Cardiac fibroblast (primary cell): ENCODE results near the gene SLC9B2.

Experiments
- DNase-seq, 2 donors: peaks; one replicate each; pipeline versions ENCODE4 v3.0.0 to v3.0.0-alpha.2; 2010; ENCODE audit warnings: low read depth in 2 of 2
- H3K4me3 ChIP-seq, 2 donors: replicated peaks in 1 of 2; 1 replicate in 1 of 2; 2 replicates in 1 of 2; pipeline ENCODE4 v1.5.1; 2011; ENCODE audit warnings: low read depth in 2 of 2, low read length in 2 of 2, mild to moderate bottlenecking in 2 of 2, moderate library complexity in 1 of 2
- TF ChIP-seq, protein P1 (sequence below): IDR thresholded peaks from one replicate; pipeline ENCODE4 v1.5.1; 2011; ENCODE audit warnings: low read depth, mild to moderate bottlenecking, low read length, inconsistent platforms

The SLC9B2 gene, protein sequence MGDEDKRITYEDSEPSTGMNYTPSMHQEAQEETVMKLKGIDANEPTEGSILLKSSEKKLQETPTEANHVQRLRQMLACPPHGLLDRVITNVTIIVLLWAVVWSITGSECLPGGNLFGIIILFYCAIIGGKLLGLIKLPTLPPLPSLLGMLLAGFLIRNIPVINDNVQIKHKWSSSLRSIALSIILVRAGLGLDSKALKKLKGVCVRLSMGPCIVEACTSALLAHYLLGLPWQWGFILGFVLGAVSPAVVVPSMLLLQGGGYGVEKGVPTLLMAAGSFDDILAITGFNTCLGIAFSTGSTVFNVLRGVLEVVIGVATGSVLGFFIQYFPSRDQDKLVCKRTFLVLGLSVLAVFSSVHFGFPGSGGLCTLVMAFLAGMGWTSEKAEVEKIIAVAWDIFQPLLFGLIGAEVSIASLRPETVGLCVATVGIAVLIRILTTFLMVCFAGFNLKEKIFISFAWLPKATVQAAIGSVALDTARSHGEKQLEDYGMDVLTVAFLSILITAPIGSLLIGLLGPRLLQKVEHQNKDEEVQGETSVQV

GRCh38 chr4:103076747-103077347 lies at the start of gene SLC9B2:
Gene SLC9B2 (minus strand): TSS chr4:103076761. CDS start chr4:103067550, 9,211 bp downstream.
- TF ChIP-seq, protein P1, sequence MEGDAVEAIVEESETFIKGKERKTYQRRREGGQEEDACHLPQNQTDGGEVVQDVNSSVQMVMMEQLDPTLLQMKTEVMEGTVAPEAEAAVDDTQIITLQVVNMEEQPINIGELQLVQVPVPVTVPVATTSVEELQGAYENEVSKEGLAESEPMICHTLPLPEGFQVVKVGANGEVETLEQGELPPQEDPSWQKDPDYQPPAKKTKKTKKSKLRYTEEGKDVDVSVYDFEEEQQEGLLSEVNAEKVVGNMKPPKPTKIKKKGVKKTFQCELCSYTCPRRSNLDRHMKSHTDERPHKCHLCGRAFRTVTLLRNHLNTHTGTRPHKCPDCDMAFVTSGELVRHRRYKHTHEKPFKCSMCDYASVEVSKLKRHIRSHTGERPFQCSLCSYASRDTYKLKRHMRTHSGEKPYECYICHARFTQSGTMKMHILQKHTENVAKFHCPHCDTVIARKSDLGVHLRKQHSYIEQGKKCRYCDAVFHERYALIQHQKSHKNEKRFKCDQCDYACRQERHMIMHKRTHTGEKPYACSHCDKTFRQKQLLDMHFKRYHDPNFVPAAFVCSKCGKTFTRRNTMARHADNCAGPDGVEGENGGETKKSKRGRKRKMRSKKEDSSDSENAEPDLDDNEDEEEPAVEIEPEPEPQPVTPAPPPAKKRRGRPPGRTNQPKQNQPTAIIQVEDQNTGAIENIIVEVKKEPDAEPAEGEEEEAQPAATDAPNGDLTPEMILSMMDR = no peak
- DNase-seq = no peak

GRCh38 chr4:103126126-103126525 lies 49.6 kb upstream of the SLC9B2 start:
- DNase-seq = no peak
- H3K4me3 ChIP-seq = no peak overlapping the region
- TF ChIP-seq, protein P1 = no peak

More at GRCh38 chr4:103076747-103077347, at the start of gene SLC9B2:
- peak within 1 kb of the TSS; percentile 75 to 83 for H3K4me3 ChIP-seq

GRCh38 chr4:103123114-103123513 lies 46.6 kb upstream of the SLC9B2 start:
- TF ChIP-seq, protein P1 = no peak
- H3K4me3 ChIP-seq = no peak overlapping the region
- no peak for DNase-seq

DNA sequence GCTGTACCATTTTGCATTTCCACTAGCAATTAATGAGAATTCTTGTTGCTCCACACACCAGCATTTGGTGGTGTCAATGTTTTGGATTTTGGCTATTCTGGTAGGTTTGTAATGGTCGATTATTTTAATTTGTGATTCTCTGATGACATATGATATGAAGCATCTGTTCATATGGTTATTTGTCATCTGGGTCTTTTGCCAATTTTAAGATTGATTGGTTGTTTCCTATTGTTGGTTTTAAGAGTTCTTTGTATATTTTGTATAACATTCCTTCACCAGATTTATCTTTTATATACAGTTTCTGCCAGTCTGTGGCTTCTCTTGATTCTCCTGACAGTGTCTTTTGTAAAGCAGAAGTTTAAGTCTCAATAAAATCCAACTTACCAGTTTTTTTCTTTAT lies 41.6 kb upstream of the SLC9B2 start:
- no peak overlapping the region for H3K4me3 ChIP-seq
- DNase-seq = no peak
- TF ChIP-seq, protein P1 = no peak

DNA sequence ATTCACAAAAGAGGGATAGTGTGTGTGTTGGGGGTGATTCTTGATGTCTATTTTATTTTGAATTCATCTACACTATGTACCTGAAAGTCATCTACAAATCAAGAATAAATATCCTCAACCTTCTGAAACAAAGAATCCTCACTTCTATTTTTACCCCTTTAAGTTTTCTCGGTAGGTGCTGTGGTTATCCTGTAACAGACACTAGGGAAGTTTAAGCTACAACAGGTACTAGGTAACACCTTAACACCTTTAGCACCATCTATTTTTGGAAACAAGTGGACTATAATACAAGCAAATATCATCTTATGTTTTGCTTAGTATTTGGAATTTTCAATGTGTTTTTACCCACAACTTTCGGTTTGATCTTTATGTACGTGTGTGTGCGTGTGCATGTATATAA lies 35.0 kb upstream of the SLC9B2 start:
- TF ChIP-seq, protein P1 = no peak
- H3K4me3 ChIP-seq = no peak overlapping the region
- no peak for DNase-seq

GRCh38 chr4:103108542-103108941 lies 32.0 kb upstream of the SLC9B2 start:
- TF ChIP-seq, protein P1 = no peak
- H3K4me3 ChIP-seq = no peak overlapping the region
- no peak for DNase-seq
